GM18502 (cell line): ENCODE measurements around the gene CENPP.
"Not testable (repeated sequence)": the region's sequence is repeated elsewhere in the genome, so short reads cannot be mapped to it uniquely, and the experiment has no call there.

Experiments used
- ATAC-seq: cut with Tn5 transposase; IDR thresholded peaks from one replicate; pipeline ENCODE4 v1.9.1; 2021; ENCODE audit warnings: mild to moderate bottlenecking; ENCODE audit not compliant: unreplicated experiment, poor library complexity

The CENPP gene

GRCh38 chr9:92377876-92378275, 52.1 kb downstream of the CENPP start:
- no peak for ATAC-seq

- no peak for ATAC-seq
These were observed 53.3 kb downstream of the CENPP start for GRCh38 chr9:92378865-92379560.

- ATAC-seq = no peak
These were observed 54.9 kb downstream of the CENPP start for GRCh38 chr9:92380603-92381002.

- ATAC-seq = no peak
These were observed 56.0 kb downstream of the CENPP start for GRCh38 chr9:92381775-92382174.

- ATAC-seq = no peak
These were observed 58.6 kb downstream of the CENPP start for GRCh38 chr9:92384375-92384774.

- no peak for ATAC-seq
These were observed 59.2 kb downstream of the CENPP start for GRCh38 chr9:92385001-92385400.

- no peak for ATAC-seq
These were observed 59.7 kb downstream of the CENPP start for GRCh38 chr9:92385477-92385876.

GRCh38 chr9:92385953-92386352, 60.2 kb downstream of the CENPP start:
- no peak for ATAC-seq

GRCh38 chr9:92392690-92393089, 66.9 kb downstream of the CENPP start:
- ATAC-seq = no peak

GRCh38 chr9:92393686-92394085, 67.9 kb downstream of the CENPP start:
- ATAC-seq = no peak

- no peak for ATAC-seq
These were observed 69.9 kb downstream of the CENPP start for GRCh38 chr9:92395617-92396016.

GRCh38 chr9:92397853-92398252, 72.1 kb downstream of the CENPP start:
- ATAC-seq = no peak

- no peak for ATAC-seq
These were observed 76.6 kb downstream of the CENPP start for GRCh38 chr9:92402360-92402759.

- no peak for ATAC-seq
These were observed 77.3 kb downstream of the CENPP start for GRCh38 chr9:92402826-92403745.

GRCh38 chr9:92404042-92404836, 78.5 kb downstream of the CENPP start, which contains the start of gene OGN:
OGN (minus strand) TSS chr9:92404578; CDS start chr9:92403407, 1,171 bp downstream.
- no peak for ATAC-seq

GRCh38 chr9:92405818-92406217, 80.1 kb downstream of the CENPP start:
- ATAC-seq = no peak

- ATAC-seq = peak; percentile 74
These were observed 80.7 kb downstream of the CENPP start for GRCh38 chr9:92406477-92406876.

- ATAC-seq = no peak
These were observed 82.1 kb downstream of the CENPP start for GRCh38 chr9:92407818-92408217.

GRCh38 chr9:92408747-92409478, 83.2 kb downstream of the CENPP start:
- no peak for ATAC-seq

GRCh38 chr9:92411157-92411556, 85.4 kb downstream of the CENPP start:
- not testable (repeated sequence) for ATAC-seq
